ENCODE measurements around the gene ERC2.
A peak's percentile ranks its signal among the peaks of the same experiment; 100 is the strongest.

Gene ERC2

GRCh38 chr3:55724821-55725220 lies 743.4 kb downstream of the ERC2 start:
- TF ChIP-seq CTCF (IDR thresholded peaks at IDR 0.05; ENCODE audit: low read depth, low read length) = no peak
- H3K4me3 ChIP-seq (ENCODE audit: low read depth, low read length) = no peak overlapping the region

DNA sequence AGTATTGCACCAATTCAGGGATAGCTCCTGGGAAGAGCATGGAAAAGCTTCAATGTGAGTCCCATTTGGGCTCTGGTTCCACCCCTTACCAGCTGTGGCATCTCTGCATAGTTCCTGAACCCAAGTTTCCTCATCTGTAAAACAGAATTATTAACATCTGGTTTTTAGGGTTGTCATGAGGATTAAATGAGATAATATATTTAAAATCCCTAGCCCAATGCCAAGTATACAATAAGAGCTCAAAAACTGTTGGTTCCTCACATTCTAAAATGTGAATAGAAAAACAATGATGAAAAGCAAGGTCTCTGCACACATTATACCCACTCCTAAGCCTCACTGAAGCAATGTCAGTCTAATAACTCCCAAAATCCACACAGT lies 743.9 kb downstream of the ERC2 start:
- no peak overlapping the region for H3K4me3 ChIP-seq (ENCODE audit: low read depth, low read length)
- no peak for TF ChIP-seq CTCF (IDR thresholded peaks at IDR 0.05; ENCODE audit: low read depth, low read length)

DNA sequence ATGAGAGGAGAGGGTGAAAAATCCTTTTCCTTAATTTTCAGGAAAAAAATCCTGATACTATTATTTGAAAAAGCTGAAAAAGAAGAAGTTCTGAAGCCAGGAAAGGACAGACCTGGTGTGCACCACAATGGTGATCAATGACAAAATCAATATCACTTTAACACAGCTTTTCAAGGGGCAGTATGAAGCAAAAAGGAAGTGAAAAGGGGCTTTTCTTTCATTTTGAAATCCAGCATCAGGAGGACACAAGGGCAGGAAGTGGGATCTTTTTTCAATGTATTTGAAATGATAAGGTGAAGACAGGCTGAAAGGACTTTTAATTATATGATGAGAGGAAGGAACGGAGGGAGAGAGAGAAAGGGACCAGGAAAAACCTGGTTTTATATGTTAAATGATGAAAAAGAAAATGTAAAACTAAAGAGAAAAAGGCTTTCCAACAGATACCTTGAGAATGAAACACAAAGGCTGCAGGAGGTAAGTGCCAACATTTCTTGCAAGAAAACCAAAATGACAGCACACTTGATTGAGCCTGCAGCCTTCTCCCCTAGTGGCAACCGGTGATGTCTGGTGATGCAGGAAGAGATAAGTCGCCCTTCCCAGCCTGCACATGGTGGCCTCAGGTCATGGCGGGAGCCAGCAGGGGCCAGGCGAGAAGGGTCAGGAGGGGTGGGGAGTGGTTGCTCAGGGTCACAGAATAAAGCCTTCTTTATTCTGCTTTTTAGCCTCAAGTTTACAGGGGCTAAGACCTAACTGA lies 744.4 kb downstream of the ERC2 start:
- TF ChIP-seq CTCF (IDR thresholded peaks at IDR 0.05; ENCODE audit: low read depth, low read length) = no peak
- no peak overlapping the region for H3K4me3 ChIP-seq (ENCODE audit: low read depth, low read length)

GRCh38 chr3:55721716-55722484 lies 746.4 kb downstream of the ERC2 start:
- TF ChIP-seq CTCF (IDR thresholded peaks at IDR 0.05; ENCODE audit: low read depth, low read length) = peak; percentile 72
- H3K4me3 ChIP-seq (ENCODE audit: low read depth, low read length) = no peak overlapping the region

DNA sequence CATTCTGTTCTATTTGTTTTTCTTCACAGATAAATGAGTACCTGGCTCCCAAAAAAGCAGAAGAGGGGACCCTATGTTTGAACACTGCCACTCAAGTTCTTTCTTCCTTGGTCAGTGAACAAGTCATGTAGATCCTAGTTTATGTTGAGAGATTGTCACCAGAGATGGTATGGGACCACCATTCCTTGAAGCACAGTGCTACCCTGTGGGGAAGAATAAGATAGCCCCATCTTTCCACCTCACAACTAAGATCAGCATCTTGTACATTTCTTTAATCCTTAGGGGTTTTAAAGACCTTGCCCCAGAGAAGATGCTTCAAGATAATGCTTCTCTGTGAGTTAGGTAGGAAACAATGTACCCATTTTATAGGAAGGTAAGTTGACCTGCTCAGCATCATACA lies 747.7 kb downstream of the ERC2 start:
- peak; percentile 43 for TF ChIP-seq CTCF (IDR thresholded peaks at IDR 0.05; ENCODE audit: low read depth, low read length)
- H3K4me3 ChIP-seq (ENCODE audit: low read depth, low read length) = no peak overlapping the region

- no peak overlapping the region for H3K4me3 ChIP-seq (ENCODE audit: low read depth, low read length)
- TF ChIP-seq CTCF (IDR thresholded peaks at IDR 0.05; ENCODE audit: low read depth, low read length) = no peak
These were observed 748.8 kb downstream of the ERC2 start for GRCh38 chr3:55719508-55719907.

DNA sequence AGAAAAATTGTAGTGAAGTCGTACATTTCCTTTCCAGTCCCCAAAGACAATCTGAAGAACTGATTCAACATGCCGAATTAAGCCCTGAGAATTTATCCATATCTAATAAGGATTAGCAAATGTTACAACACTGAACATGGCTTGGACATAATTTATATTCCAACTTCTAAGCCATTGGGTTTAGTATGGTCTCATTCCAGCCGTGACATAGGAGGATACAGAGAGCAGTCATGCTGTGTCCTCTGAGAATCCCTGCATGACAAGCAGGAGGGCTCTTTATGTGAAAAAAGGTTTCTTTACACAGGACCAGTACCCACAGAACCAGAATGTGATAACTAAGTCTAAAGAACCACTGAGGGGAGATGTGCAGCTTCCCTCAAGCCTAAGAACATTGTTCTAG lies 749.3 kb downstream of the ERC2 start:
- no peak overlapping the region for H3K4me3 ChIP-seq (ENCODE audit: low read depth, low read length)
- no peak for TF ChIP-seq CTCF (IDR thresholded peaks at IDR 0.05; ENCODE audit: low read depth, low read length)

Data from WI38 (cell line).